ENCODE data around the gene SKA2. TPM values are rescaled to one million over a fixed set of nuclear protein-coding genes. Genes with fewer than 3 reads are reported as not detected.

The SKA2 gene
- total RNA-seq, 4 donors from 2014 or later, result 4.0 to 33.0 (median 12.6) TPM

- no peaks in the 10 kb centered on the region for H3K27me3 ChIP-seq
- no peaks in the 10 kb centered on the region for H3K4me1 ChIP-seq
- H3K36me3 ChIP-seq, result peaks cover 0 to 7% (median 0%) of the 10 kb centered on the region in 3 donors
- TF ChIP-seq POLR2A (IDR thresholded peaks at IDR 0.05) (no peak), CTCF (IDR thresholded peaks at IDR 0.05) (no peak)
- no peak for DNase-seq
- no peak overlapping the region for H3K4me3 ChIP-seq
- no peak overlapping the region for H3K27ac ChIP-seq
- H3K9me3 ChIP-seq, result no peaks in the 10 kb centered on the region
Measured at GRCh38 chr17:59121901-59122480, 33.0 kb downstream of the SKA2 start.

- DNase-seq, result no peak
- TF ChIP-seq CTCF (IDR thresholded peaks at IDR 0.05) (no peak), POLR2A (IDR thresholded peaks at IDR 0.05) (no peak)
- Histone ChIP-seq H3K27ac (no peak overlapping the region), H3K9me3 (no peaks in the 10 kb centered on the region), H3K27me3 (no peaks in the 10 kb centered on the region), H3K36me3 (peaks cover 0 to 7% (median 0%) of the 10 kb centered on the region in 3 donors), H3K4me1 (no peaks in the 10 kb centered on the region), H3K4me3 (no peak overlapping the region)
Measured at GRCh38 chr17:59115474-59115873, 39.5 kb downstream of the SKA2 start.

DNA sequence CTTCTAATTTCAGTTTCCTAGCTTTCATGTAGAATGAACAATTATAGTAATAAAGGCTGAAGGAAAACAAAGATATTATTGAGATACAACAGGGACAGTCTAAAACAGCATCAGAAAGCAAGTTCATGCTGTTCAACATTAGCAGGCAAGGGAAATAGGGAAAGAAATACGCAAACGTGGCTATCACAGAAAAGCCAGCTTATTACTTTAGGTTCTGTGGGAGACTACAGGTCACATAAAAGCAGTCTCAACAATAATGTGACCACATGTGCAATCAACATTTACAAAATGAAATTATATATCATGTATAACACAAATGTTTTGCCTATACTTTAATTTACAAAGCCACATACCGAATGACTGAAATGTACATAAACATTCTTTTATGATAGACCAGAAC lies 43.4 kb downstream of the SKA2 start:
- no peaks in the 10 kb centered on the region for H3K27me3 ChIP-seq
- H3K4me3 ChIP-seq, result no peak overlapping the region
- DNase-seq, result no peak
- H3K27ac ChIP-seq, result no peak overlapping the region
- H3K4me1 ChIP-seq, result peaks cover 0 to 8% (median 0%) of the 10 kb centered on the region in 4 donors
- H3K9me3 ChIP-seq, result no peaks in the 10 kb centered on the region
- TF ChIP-seq POLR2A (IDR thresholded peaks at IDR 0.05), result no peak
- TF ChIP-seq CTCF (IDR thresholded peaks at IDR 0.05), result no peak
- H3K36me3 ChIP-seq, result no peaks in the 10 kb centered on the region

- Histone ChIP-seq H3K9me3 (no peaks in the 10 kb centered on the region), H3K27ac (no peak overlapping the region), H3K27me3 (no peaks in the 10 kb centered on the region), H3K4me3 (no peak overlapping the region), H3K4me1 (peaks cover 0 to 8% (median 0%) of the 10 kb centered on the region in 4 donors), H3K36me3 (no peaks in the 10 kb centered on the region)
- no peak for DNase-seq
- no peak for TF ChIP-seq CTCF (IDR thresholded peaks at IDR 0.05)
- TF ChIP-seq POLR2A (IDR thresholded peaks at IDR 0.05), result no peak
Measured at GRCh38 chr17:59110973-59111372, 44.0 kb downstream of the SKA2 start.

GRCh38 chr17:59108400-59109102 lies 46.4 kb downstream of the SKA2 start:
- no peak overlapping the region for H3K4me3 ChIP-seq
- no peaks in the 10 kb centered on the region for H3K9me3 ChIP-seq
- H3K4me1 ChIP-seq, result peaks cover 0 to 21% (median 1%) of the 10 kb centered on the region in 4 donors
- H3K27ac ChIP-seq, result no peak overlapping the region
- TF ChIP-seq POLR2A (IDR thresholded peaks at IDR 0.05) (no peak), CTCF (IDR thresholded peaks at IDR 0.05) (no peak)
- H3K36me3 ChIP-seq, result no peaks in the 10 kb centered on the region
- no peaks in the 10 kb centered on the region for H3K27me3 ChIP-seq
- DNase-seq, result no peak

Data from Peyer's patch (tissue), 4 donors.